Measurements from ENCODE around the gene TGM3. TPM values are rescaled to one million over a fixed set of nuclear protein-coding genes. Genes with fewer than 3 reads are reported as not detected.

TGM3 gene
- total RNA-seq, 1 donor from 2014 or later = not detected

- DNase-seq (ENCODE audit: low read depth in 2 of 2) = no peak
Measured at GRCh38 chr20:2336471-2336870, 40.7 kb downstream of the TGM3 start.

- DNase-seq (ENCODE audit: low read depth in 2 of 2) = no peak
Measured at GRCh38 chr20:2337142-2337541, 41.3 kb downstream of the TGM3 start.

DNA sequence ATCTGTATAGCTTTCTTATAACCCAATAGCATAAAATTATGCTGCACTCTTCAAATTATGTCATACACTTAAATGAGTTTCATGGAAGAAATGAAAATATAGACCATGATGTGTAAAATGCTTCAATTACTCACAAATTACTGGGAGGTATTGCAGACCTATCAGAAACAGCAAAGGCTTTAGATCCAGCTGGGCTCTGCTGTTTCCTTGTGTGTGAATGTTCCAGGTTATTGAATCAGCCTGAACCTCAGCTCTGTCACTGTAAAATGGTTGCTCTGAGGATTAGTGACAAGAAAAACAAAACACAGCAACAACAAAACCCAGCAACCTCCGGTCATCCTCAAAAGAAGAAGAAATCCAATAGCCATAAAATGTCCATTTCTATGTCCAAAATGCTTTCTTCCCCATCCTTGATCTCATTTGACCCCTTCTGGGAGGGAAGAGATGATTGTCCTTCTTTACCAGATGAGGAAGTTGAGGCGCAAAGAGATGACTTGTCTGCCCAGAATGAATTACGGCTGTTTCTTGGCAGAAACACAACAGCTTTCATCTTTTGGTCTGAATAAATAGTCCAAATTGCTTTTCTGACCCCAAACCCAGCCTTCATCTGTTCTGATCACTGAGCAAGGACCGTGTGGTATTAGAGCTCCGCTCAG lies 42.7 kb downstream of the TGM3 start:
- DNase-seq (ENCODE audit: low read depth in 2 of 2) = no peak

DNA sequence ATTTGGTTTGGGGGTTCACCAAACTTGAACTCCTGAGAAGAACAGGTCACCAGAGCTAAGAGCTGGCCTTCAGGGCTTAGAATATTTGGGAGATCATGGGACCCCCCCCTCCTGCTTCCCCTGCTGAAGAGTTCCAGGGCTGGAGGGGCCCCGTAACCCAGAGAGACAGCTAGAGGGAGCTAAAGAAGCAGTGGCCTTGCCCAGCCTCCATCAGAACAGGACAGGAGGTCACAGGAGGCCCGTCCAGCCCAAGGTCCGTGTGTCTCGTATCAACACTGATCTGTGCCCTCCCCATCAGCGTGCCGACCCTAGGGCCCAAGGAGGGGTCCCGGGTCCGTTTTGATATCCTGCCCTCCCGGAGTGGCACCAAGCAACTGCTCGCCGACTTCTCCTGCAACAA lies 44.3 kb downstream of the TGM3 start:
- DNase-seq (ENCODE audit: low read depth in 2 of 2) = no peak

GRCh38 chr20:2340823-2341222 lies 45.0 kb downstream of the TGM3 start:
- no peak for DNase-seq (ENCODE audit: low read depth in 2 of 2)

DNA sequence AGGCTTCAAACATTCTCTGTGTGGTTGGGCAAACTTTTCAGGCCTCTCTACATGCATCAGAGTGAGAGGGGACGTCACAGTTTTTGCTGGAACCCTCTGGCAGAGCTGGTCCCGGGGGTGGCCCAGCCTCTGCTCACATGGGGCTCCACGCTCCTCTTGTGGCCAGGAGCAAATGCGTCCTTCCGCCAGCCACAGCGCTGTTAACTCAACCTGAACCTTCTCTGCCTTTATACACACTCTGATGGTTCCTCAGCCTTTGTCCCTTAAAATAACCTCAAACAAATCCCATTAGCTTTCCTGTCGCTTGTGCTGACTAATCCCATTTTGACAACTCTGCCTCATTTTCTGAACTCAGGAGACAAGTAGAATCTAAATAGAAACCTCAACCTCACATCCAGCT lies 45.5 kb downstream of the TGM3 start:
- DNase-seq (ENCODE audit: low read depth in 2 of 2) = no peak

- no peak for DNase-seq (ENCODE audit: low read depth in 2 of 2)
Measured at GRCh38 chr20:2342243-2342642, 46.4 kb downstream of the TGM3 start.

GRCh38 chr20:2346188-2346587 lies 50.4 kb downstream of the TGM3 start:
- no peak for DNase-seq (ENCODE audit: low read depth in 2 of 2)

DNA sequence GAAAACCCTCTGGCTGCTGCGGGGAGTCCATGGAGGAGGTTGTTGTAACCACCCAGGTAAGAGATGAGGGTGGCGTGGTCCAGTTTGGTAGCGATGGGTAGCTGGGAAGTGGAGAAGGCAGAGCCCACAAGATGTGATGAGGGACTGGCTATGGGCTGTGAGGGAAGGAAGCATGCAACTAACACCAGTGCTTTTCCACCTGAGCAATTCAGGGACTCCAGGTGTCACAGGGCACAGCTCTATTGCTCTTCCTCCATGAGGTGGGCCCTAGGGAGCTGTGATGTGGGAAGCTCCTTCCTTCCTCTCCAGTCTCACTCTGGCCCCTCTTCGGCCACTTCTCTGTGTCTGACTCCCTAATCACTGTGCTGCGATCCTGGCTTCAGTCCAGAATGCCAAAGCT lies 52.5 kb downstream of the TGM3 start:
- DNase-seq (ENCODE audit: low read depth in 2 of 2) = no peak

DNA sequence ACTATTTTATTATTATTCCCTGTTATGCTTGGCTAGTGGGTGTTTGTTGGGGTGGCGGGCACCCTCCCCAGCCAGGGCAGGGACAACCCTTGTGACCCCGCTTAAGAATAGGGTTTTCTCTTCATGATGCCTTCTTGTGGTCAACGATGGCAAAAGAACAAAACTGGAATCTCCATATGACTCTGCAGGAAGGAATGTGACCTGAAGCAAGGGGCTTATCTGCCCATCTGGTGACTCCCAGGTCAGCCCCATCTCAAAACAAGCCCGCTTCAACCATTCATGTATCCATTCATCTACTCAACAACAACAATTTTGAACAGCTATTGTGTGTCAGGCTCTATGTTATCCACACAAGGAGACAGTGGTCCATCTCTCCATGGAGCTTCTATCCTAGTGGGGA lies 54.0 kb downstream of the TGM3 start:
- DNase-seq (ENCODE audit: low read depth in 2 of 2) = no peak

DNA sequence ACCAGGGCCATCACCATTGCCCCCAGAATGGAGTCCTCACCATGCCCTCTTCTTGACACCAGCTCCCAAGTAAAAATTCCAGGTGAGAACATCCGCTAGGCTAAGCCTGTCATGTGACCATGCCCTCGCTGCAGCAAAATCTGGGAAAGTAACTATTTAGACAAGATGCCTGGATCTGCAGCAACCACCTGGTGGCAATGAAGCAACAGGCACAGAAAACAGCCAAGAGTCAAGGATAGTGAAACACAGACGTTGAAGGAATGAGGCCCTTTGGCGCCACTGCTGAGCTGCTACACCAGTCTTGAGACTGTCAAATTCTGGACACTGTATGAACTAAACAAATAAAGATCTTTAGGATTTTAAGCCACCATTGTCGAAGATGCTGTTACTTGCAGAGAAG lies 54.8 kb downstream of the TGM3 start:
- no peak for DNase-seq (ENCODE audit: low read depth in 2 of 2)

- DNase-seq (ENCODE audit: low read depth in 2 of 2) = no peak
Measured at GRCh38 chr20:2353231-2353630, 57.4 kb downstream of the TGM3 start.

- no peak for DNase-seq (ENCODE audit: low read depth in 2 of 2)
Measured at GRCh38 chr20:2357114-2357513, 61.3 kb downstream of the TGM3 start.

DNA sequence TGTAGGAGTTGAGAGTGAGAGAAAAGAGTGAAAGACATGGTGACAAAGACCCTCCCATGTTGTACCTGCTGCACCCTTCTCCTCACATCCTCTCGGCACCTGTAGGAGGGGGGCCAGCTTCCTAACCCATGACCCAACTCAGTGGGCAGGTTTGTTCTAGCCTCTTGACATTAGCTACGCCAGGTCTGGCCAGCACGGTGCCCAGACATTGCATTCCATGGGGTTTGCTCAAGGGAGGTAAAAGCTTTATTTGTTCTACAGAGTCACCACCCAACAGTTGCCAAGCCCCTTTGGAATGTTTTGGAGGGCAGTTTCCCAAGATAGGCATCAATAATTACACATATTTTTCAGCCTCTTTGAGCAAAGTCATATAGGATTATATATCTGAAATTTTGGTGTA lies 62.2 kb downstream of the TGM3 start:
- DNase-seq (ENCODE audit: low read depth in 2 of 2) = no peak

GRCh38 chr20:2361035-2361593 lies 65.3 kb downstream of the TGM3 start:
- DNase-seq (ENCODE audit: low read depth in 2 of 2) = no peak

DNA sequence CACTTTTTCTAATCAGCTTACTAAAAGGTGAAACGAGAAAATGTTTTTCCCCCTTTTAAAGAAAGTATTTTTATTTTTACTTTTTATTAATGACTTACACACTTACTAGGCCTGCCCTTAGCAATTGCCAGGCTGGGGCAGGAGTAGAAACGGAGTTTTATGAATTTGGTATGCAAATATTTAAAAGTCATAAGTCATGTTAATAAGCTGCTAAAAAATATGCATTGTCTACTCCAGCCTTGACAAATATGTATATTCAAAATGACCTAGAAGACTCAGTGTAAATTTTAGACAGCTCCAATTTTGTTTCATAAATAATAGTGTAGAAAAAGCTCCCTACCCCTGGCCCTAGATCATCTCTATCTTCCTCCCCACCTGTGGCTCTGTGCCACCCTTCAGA lies 67.4 kb downstream of the TGM3 start:
- DNase-seq (ENCODE audit: low read depth in 2 of 2) = no peak

DNA sequence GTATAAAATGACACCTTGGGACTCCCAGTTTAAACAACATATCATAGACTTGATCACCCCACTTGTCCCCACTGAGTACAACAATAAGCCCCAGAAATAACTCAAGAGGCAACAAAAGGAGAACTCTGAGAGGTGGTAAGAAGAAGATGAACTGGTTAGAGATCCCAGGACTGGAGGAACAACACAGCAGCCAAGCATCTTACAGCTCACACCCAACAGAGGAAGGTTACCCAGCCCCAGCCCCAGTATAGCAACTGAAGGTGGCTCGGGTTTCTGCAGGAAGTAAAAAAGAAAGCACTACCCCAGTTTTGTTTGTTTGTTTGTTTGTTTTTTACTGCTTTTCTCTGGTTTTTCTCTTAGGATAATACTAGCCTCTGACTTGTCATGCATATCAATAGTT lies 67.8 kb downstream of the TGM3 start:
- no peak for DNase-seq (ENCODE audit: low read depth in 2 of 2)

GRCh38 chr20:2364044-2364443 lies 68.2 kb downstream of the TGM3 start:
- peak; percentile 69 to 97 for DNase-seq (ENCODE audit: low read depth in 2 of 2)

DNA sequence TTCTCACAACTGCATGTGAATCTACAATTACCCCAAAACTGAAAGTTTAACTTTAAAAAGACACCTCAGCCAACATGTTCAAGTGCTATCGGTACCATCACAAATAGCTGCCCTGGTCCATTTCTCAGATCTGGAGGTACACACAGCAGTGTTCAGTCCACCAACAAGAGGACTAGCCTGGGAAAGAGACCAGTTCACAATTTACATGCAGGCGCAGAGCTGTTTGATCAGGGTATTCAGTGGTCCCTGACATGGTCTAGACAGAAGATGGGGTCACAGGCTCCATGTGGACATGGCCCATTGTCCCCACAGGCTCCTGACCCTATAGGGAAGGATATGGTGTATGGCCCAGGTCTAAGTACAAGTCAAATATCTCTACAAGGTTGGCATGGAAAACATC lies 69.3 kb downstream of the TGM3 start:
- no peak for DNase-seq (ENCODE audit: low read depth in 2 of 2)

DNA sequence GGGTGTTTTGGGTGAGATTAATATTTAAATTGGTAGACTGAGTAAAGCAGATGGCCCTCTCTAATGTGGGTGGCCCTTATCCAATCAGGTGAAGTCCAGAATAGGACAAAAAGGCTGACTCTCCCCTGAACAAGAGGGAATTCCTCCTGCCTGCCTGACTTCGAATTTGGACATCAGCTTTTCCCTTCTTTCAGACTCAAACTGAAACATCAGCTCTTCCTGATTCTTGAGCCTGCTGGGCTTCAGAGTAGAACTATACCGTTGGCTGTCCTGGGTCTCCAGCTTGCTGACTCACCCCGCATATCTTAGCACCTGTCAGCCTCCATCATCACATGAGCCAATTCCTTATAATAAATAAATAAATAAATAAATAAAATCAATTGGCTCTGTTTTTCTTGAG lies 69.9 kb downstream of the TGM3 start:
- no peak for DNase-seq (ENCODE audit: low read depth in 2 of 2)

DNA sequence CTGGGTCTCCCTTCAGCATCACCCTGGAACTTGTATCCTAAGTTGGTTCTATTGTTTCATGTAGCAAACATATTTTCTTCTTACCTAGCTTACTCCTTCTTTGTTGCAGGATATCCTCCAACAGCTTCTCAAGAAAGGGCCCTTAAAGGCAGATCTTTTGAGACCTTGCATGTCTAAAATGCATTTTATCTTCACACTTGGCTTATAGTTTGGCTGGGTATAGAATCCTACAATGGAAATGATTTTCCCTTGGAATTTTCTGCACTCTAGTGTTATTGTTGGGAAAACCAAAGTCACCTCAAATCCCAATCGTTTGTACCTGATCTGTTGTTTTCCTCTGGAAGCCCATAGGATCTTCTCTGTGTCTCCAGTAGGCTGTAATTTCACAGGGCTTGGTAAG lies 72.8 kb downstream of the TGM3 start:
- no peak for DNase-seq (ENCODE audit: low read depth in 2 of 2)

- no peak for DNase-seq (ENCODE audit: low read depth in 2 of 2)
Measured at GRCh38 chr20:2373098-2373497, 77.3 kb downstream of the TGM3 start.

- DNase-seq (ENCODE audit: low read depth in 2 of 2) = no peak
Measured at GRCh38 chr20:2374346-2375125, 78.7 kb downstream of the TGM3 start.

Measured in lung microvascular endothelial cell (primary cell).